OCI-LY3 (cell line): ENCODE results near the gene PCSK2.

ENCODE experiments used
- H2AFZ ChIP-seq: fragments of 200-600, 300-600 bp; shearing (Covaris generic); 2 replicates; pipeline ENCODE4 v1.6.0; 2014; ENCODE audit warnings: antibody characterized with exemption, low read depth, low read length
- H3K27ac ChIP-seq: fragments of 200-600, 300-600 bp; sonication (generic); 2 replicates; pipeline ENCODE4 v1.5.1; 2014; ENCODE audit warnings: mild to moderate bottlenecking, low read length, moderate library complexity, mixed read lengths
- H3K27me3 ChIP-seq: fragments of 200-600, 300-600 bp; sonication (generic); 2 replicates; pipeline ENCODE4 v1.6.1; 2014; ENCODE audit warnings: low read depth, low read length, mixed read lengths
- H3K36me3 ChIP-seq: fragments of 200-600, 300-600 bp; sonication (generic); replicated peaks from 2 replicates; pipeline ENCODE3; 2014; ENCODE audit warnings: low read depth, low read length, mixed read lengths
- H3K4me1 ChIP-seq: fragments of 300-600, 200-600 bp; sonication (generic); 2 replicates; pipeline ENCODE4 v1.6.1; 2014; ENCODE audit warnings: low read length, mixed read lengths
- H3K4me2 ChIP-seq: fragments of 200-600, 300-600 bp; sonication (generic); 2 replicates; pipeline ENCODE4 v1.6.1; 2014; ENCODE audit warnings: low read length, mixed read lengths
- H3K4me3 ChIP-seq: fragments of 300-600, 200-600 bp; sonication (generic); 2 replicates; pipeline ENCODE4 v1.5.1; 2014; ENCODE audit warnings: antibody characterized with exemption, mild to moderate bottlenecking, low read length, moderate library complexity
- H3K79me2 ChIP-seq: fragments of 300-600, 200-600 bp; shearing (Covaris generic); 2 replicates; pipeline ENCODE4 v1.6.1; 2014; ENCODE audit warnings: mild to moderate bottlenecking, low read length, mixed read lengths
- H3K9ac ChIP-seq: fragments of 300-600, 200-600 bp; shearing (Covaris generic); 2 replicates; pipeline ENCODE4 v1.6.0; 2014; ENCODE audit warnings: mild to moderate bottlenecking, low read length, moderate library complexity
- H3K9me3 ChIP-seq: fragments of 200-600, 300-600 bp; shearing (Covaris generic); 2 replicates; pipeline ENCODE4 v1.6.1; 2014; ENCODE audit warnings: low read length, mixed read lengths; ENCODE audit not compliant: insufficient read depth
- H4K20me1 ChIP-seq: fragments of 200-600, 300-600 bp; sonication (generic); 2 replicates; pipeline ENCODE4 v1.6.1; 2016; ENCODE audit warnings: low read length, mixed read lengths; ENCODE audit not compliant: insufficient read depth
- EZH2phosphoT487 ChIP-seq: fragments of 200-600 bp; shearing (Covaris generic); IDR thresholded peaks from 2 replicates; pipeline ENCODE4 v1.6.1; 2018; ENCODE audit warnings: antibody characterized with exemption, mixed run types, low read depth
- TF ChIP-seq, protein P1 (sequence below): fragments of 200-600, 300-600 bp; sonication (generic); IDR thresholded peaks from 2 replicates; pipeline ENCODE4 v1.5.1; 2014; ENCODE audit warnings: antibody characterized with exemption, low read length, low read depth

PCSK2 gene, protein sequence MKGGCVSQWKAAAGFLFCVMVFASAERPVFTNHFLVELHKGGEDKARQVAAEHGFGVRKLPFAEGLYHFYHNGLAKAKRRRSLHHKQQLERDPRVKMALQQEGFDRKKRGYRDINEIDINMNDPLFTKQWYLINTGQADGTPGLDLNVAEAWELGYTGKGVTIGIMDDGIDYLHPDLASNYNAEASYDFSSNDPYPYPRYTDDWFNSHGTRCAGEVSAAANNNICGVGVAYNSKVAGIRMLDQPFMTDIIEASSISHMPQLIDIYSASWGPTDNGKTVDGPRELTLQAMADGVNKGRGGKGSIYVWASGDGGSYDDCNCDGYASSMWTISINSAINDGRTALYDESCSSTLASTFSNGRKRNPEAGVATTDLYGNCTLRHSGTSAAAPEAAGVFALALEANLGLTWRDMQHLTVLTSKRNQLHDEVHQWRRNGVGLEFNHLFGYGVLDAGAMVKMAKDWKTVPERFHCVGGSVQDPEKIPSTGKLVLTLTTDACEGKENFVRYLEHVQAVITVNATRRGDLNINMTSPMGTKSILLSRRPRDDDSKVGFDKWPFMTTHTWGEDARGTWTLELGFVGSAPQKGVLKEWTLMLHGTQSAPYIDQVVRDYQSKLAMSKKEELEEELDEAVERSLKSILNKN

DNA sequence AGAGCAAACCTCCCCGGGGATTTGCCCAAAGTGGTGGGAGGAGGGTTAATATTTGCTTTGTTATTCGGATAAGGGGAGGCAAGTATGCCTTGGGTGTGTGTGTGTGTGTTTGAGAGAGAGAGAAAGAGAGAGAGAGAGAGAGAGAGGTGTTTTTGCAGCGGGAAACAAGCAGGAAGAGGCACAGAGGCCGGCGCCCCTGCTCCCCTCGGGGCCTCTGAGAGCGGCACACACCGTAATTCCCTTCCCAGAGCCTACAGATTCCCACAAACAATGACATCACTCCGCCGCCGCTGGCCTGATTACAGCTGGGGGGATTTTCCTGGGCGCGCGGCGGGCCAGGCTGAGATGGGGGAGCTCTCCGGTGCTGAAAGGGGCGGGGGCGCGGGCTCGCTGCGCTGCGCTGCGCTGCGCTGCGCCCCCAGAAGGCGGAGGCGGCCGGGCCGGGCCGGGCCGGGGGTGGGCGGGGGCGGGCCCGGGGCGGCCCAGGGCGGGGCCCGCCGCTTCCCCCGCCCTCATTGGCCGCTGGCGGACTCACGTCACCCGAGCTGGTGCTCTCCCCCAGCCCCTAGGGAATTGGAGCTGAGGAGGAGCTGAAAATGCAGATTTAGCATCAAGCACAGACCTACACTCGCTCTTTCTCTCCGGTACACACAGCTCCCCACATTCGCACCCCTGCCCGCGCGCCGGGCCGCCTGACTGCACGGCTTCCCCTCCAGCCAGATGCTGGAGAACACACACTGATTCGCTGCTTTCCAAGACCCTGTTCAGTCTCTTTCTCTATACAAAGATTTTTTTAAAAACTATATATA is at the start of gene PCSK2:
Gene PCSK2 (plus strand): TSS at position 631 of the 809 bp plus-strand sequence. CDS start 266 bp downstream, outside the sequence.
- H2AFZ ChIP-seq, result no peak within 1 kb of the TSS
- H3K27me3 ChIP-seq, result 0 out of 2 replicates have a peak, but pooled peaks cover 2% of the 10 kb centered on the region
- no peaks in the 10 kb centered on the region for H3K36me3 ChIP-seq
- no peaks in the 10 kb centered on the region for H4K20me1 ChIP-seq
- H3K9me3 ChIP-seq, result no peaks in the 10 kb centered on the region
- H3K79me2 ChIP-seq, result no peaks in the 10 kb centered on the region
- H3K4me2 ChIP-seq, result no peak within 1 kb of the TSS
- TF ChIP-seq EZH2phosphoT487, result no peak
- TF ChIP-seq, protein P1, sequence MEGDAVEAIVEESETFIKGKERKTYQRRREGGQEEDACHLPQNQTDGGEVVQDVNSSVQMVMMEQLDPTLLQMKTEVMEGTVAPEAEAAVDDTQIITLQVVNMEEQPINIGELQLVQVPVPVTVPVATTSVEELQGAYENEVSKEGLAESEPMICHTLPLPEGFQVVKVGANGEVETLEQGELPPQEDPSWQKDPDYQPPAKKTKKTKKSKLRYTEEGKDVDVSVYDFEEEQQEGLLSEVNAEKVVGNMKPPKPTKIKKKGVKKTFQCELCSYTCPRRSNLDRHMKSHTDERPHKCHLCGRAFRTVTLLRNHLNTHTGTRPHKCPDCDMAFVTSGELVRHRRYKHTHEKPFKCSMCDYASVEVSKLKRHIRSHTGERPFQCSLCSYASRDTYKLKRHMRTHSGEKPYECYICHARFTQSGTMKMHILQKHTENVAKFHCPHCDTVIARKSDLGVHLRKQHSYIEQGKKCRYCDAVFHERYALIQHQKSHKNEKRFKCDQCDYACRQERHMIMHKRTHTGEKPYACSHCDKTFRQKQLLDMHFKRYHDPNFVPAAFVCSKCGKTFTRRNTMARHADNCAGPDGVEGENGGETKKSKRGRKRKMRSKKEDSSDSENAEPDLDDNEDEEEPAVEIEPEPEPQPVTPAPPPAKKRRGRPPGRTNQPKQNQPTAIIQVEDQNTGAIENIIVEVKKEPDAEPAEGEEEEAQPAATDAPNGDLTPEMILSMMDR, result no peak
- no peak within 1 kb of the TSS for H3K27ac ChIP-seq
- no peak within 1 kb of the TSS for H3K9ac ChIP-seq
- H3K4me3 ChIP-seq, result no peak within 1 kb of the TSS
- H3K4me1 ChIP-seq, result no peaks in the 10 kb centered on the region

DNA sequence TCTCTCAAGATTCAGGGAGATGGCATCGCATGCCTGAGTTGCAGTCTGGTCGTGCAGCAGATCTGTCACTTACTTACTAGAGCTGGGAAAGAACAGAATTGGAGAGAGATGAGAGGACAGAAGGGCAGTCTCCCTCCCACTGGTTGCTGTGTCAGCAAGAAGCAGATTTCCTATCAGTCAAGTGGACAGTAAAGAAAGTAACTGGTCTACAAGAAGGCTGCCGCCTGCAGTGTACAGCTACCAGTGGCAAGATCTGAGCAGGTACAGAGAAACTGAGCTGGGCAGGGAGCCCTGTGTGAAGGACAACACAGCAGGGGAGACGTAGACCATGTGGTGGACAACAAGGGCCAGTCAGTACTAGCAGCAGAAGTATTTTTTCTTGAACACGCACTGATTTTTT is 49.5 kb upstream of the PCSK2 start:
- Histone ChIP-seq H3K79me2 (no peaks in the 10 kb centered on the region), H3K9me3 (no peaks in the 10 kb centered on the region), H3K36me3 (no peaks in the 10 kb centered on the region), H3K9ac (no peak overlapping the region), H4K20me1 (no peaks in the 10 kb centered on the region), H3K27me3 (peaks cover 23% of the 10 kb centered on the region), H3K4me2 (no peak overlapping the region), H3K27ac (no peak overlapping the region), H3K4me1 (no peaks in the 10 kb centered on the region), H3K4me3 (no peak overlapping the region), H2AFZ (no peak overlapping the region)
- TF ChIP-seq EZH2phosphoT487, result no peak
- TF ChIP-seq, protein P1, result no peak

DNA sequence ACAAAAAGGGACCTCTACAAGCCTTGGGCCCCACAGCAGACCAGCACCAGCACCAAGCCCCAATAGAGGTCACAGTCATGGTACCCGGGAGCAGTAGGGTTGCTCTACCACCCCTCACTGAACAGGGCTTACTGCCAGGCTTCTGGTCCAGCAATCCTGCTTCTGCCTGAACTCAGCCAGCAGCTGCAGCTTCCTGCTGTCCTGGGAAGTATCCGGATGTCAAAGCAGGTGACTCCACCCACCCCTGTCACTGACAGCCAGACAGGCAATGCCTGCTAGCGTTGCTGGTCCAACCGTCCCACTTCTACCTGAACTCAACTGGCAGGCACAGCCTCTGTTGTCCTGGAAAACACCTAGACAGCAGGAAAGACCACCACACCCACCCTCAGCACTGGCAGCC is 47.0 kb upstream of the PCSK2 start:
- no peak overlapping the region for H3K27ac ChIP-seq
- no peak overlapping the region for H3K9ac ChIP-seq
- TF ChIP-seq, protein P1, result no peak
- TF ChIP-seq EZH2phosphoT487, result no peak
- H3K79me2 ChIP-seq, result no peaks in the 10 kb centered on the region
- no peaks in the 10 kb centered on the region for H3K9me3 ChIP-seq
- no peaks in the 10 kb centered on the region for H4K20me1 ChIP-seq
- H3K4me3 ChIP-seq, result no peak overlapping the region
- H3K4me1 ChIP-seq, result no peaks in the 10 kb centered on the region
- H3K36me3 ChIP-seq, result no peaks in the 10 kb centered on the region
- no peak overlapping the region for H3K4me2 ChIP-seq
- H2AFZ ChIP-seq, result no peak overlapping the region
- H3K27me3 ChIP-seq, result peaks cover 18% of the 10 kb centered on the region
